Common myeloid progenitor, CD34-positive (primary cell): ENCODE data around the gene GLI2.

Experiments used
- CTCF ChIA-PET: fragments of 350-600 bp; sonication (Branson Sonifier 250); formaldehyde crosslinking; loops from one replicate; lab custom pipeline; 2021; ENCODE audit warnings: antibody characterized with exemption; lab: Charles Lee
- POLR2A ChIA-PET: fragments of 350-600 bp; sonication (Branson Sonifier 250); formaldehyde crosslinking; loops from one replicate; lab custom pipeline; 2021; ENCODE audit warnings: antibody characterized with exemption; lab: Charles Lee
- DNase-seq, 3 donors: peaks; one replicate each; pipeline versions ENCODE4 v3.0.0 to v3.0.0-alpha.2; 2013
- H3K27ac ChIP-seq, 2 experiments: 1 replicate in 1 of 2; 2 replicates in 1 of 2; pipeline ENCODE4 v1.7.0; 2013; ENCODE audit warnings: inconsistent platforms in 2 of 2, low read length in 2 of 2, mild to moderate bottlenecking in 2 of 2, low read depth in 1 of 2, moderate library complexity in 1 of 2; ENCODE audit not compliant: severe bottlenecking in 2 of 2, insufficient read depth in 1 of 2, poor library complexity in 1 of 2
- H3K27me3 ChIP-seq, 5 experiments: replicated peaks in 2 of 5; 1 replicate in 3 of 5; 2 replicates in 2 of 5; pipeline versions ENCODE4 v1.6.1 to v1.7.0; 2013; ENCODE audit warnings: low read length in 4 of 5, mild to moderate bottlenecking in 2 of 5, moderate library complexity in 2 of 5, inconsistent platforms in 1 of 5; ENCODE audit not compliant: insufficient read depth in 5 of 5, control insufficient read depth in 4 of 5
- H3K36me3 ChIP-seq, 4 experiments: 1 replicate in 2 of 4; 2 replicates in 2 of 4; pipeline versions ENCODE4 v1.6.1 to v1.7.0; 2013; ENCODE audit warnings: low read length in 3 of 4, control low read depth in 1 of 4, mild to moderate bottlenecking in 1 of 4; ENCODE audit not compliant: control insufficient read depth in 4 of 4, insufficient read depth in 4 of 4
- H3K4me1 ChIP-seq, 4 experiments: 1 replicate in 3 of 4; 2 replicates in 1 of 4; pipeline versions ENCODE4 v1.6.1 to v1.7.1; 2013; ENCODE audit warnings: low read length in 3 of 4, mild to moderate bottlenecking in 3 of 4, control low read depth in 1 of 4, inconsistent platforms in 1 of 4, moderate library complexity in 1 of 4; ENCODE audit not compliant: control insufficient read depth in 4 of 4, insufficient read depth in 4 of 4; ENCODE audit errors: control extremely low read depth in 1 of 4
- H3K4me3 ChIP-seq, 7 experiments: 1 replicate in 4 of 7; 2 replicates in 3 of 7; pipeline versions ENCODE4 v1.5.1 to v1.7.0; 2013; ENCODE audit warnings: mild to moderate bottlenecking in 7 of 7, low read length in 6 of 7, moderate library complexity in 6 of 7, inconsistent platforms in 2 of 7, low read depth in 2 of 7, control low read depth in 1 of 7; ENCODE audit not compliant: insufficient read depth in 4 of 7, control insufficient read depth in 1 of 7; ENCODE audit errors: extremely low read depth in 1 of 7
- H3K9me3 ChIP-seq, 5 experiments: 1 replicate in 4 of 5; 2 replicates in 1 of 5; pipeline versions ENCODE4 v1.6.1 to v1.7.1; 2013; ENCODE audit warnings: low read length in 4 of 5, mild to moderate bottlenecking in 2 of 5, inconsistent platforms in 1 of 5, low read depth in 1 of 5, moderate library complexity in 1 of 5; ENCODE audit not compliant: control insufficient read depth in 4 of 5, insufficient read depth in 2 of 5; ENCODE audit errors: control extremely low read depth in 1 of 5
- WGBS: methylation state at CpG from one replicate; pipeline ENCODE4 v1.1.5; 2013; ENCODE audit not compliant: insufficient coverage; 5-methylcytosine and 5-hydroxymethylcytosine counted together

Gene GLI2

DNA sequence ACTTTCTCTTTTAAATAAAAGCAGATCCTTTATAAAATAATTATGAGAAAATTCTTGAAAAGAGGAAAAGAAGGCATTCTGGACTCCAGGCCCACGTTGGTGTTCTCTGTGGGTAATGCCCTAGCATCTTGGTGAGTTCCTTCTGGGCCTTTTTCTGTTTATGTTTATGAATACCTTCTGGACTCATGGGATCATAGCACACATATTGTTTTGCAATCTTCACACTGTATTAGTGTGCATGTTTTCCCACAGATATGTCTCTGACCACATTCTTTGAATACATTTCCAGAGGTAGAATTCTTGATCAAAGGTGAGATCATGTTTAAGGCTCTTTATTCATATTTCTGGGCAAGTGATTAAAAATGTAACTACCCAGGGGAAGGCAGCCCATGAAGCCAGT, 15.9 kb downstream of the GLI2 start:
- H3K9me3 ChIP-seq = no peaks in the 10 kb centered on the region
- POLR2A ChIA-PET = no interaction called here
- DNase-seq = no peak
- no CpG with 5 or more reads among the region's 1 CpG for WGBS
- H3K36me3 ChIP-seq = no peaks in the 10 kb centered on the region
- peaks cover 0 to 6% (median 3%) of the 10 kb centered on the region in 5 experiments for H3K27me3 ChIP-seq
- no peaks in the 10 kb centered on the region for H3K4me1 ChIP-seq
- CTCF ChIA-PET = no interaction called here
- no peak overlapping the region for H3K4me3 ChIP-seq
- no peak overlapping the region for H3K27ac ChIP-seq

DNA sequence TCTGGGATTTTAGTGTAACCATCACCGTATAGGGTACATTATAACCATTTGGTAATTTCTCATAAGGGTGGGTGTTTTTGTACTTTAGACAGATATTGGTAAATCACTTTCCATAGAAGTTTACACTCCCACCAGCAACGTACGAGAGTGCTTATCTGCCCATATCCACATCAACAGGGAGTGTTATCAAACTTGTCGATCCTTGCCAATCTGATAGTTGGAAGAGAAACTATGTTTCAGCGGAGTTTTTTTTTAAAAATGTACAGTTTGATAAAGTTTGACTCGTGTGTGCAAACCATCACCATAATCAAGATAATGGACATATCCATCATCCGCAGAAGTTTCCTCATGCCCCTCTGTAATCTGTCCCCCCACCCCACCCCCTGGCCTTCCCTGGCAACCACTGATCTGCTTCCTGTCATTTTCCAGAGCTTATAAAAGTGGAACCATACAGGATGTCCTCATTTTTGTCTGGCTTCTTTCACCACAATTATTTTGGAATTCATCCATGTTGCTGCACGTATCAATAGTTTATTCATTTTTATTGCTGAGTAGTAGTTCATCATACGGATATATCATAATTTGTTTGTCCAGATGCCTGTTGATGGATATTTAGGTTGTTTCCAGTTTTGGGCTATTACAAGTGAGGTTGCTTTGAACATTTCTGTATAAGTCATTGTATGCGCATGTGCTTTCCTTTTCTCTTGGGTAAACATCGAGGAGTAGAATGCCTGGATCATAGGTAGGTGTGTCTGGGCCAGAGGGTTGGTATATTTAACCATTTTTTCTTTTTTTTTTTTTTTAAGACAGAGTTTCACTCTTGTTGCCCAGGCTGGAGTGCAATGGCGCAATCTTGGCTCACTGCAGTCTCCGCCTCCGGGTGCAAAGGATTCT, 18.6 kb downstream of the GLI2 start:
- H3K4me3 ChIP-seq = no peak overlapping the region
- ChIA-PET CTCF (no interaction called here), POLR2A (no interaction called here)
- DNase-seq = no peak
- H3K4me1 ChIP-seq = peaks cover 0 to 14% (median 0%) of the 10 kb centered on the region in 4 experiments
- peaks cover 0 to 9% (median 0%) of the 10 kb centered on the region in 5 experiments for H3K9me3 ChIP-seq
- no peaks in the 10 kb centered on the region for H3K36me3 ChIP-seq
- H3K27ac ChIP-seq = no peak overlapping the region
- 91% methylated on average over 6 of the region's 14 CpGs for WGBS
- peaks cover 0 to 6% (median 0%) of the 10 kb centered on the region in 5 experiments for H3K27me3 ChIP-seq

GRCh38 chr2:120758181-120759144, 22.8 kb downstream of the GLI2 start:
- Histone ChIP-seq H3K9me3 (peaks cover 0 to 9% (median 0%) of the 10 kb centered on the region in 5 experiments), H3K36me3 (no peaks in the 10 kb centered on the region), H3K27me3 (no peaks in the 10 kb centered on the region), H3K4me3 (no peak overlapping the region), H3K4me1 (peaks cover 0 to 14% (median 0%) of the 10 kb centered on the region in 4 experiments), H3K27ac (no peak overlapping the region)
- WGBS = 79% methylated on average over 11 of the region's 16 CpGs
- POLR2A ChIA-PET = interaction anchor here (0.6 kb wide), 1 partner anchor 338 kb away, joined by 3 read pairs; no protein-coding TSS in a partner anchor
- CTCF ChIA-PET = interaction anchor here (1.0 kb wide), 1 partner anchor 12 kb away, joined by 3 read pairs; no protein-coding TSS in a partner anchor
- no peak for DNase-seq

DNA sequence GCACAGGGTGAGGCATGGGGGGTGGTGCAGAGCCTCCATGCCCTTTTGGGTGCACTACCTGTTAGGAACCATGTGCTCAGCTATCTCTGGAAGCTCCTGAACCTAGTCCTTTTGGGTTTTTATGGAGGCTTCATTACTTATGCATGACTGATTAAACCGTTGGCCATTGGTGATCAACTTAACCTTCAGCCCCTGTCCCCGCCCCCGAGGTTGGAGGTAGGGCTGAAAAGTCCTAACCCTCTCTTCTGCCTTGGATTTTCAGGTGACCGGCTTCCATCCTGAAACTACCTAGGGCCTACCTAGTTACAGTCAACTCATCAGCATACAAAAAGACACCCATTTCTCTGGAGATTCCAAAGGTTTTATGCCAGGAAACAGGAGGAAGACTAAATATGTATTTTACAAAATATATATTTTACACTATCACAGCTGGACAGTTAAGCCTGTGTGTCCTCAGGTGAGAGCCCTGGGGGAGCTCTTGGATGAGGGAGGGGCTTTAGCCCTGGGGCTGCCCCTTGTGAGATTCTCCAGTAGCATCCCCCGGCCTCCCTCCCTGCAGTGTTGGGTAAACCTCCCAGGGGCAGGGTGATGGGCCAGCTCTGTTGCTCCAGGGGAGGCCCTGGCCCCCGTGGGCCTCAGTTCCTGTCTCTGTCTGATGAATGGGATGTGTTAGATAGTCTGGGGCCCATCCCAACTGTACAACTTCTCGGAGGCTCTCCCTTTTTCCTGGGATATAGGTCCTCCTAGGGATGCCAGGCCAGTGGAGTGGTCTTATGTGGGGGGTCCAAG, 24.1 kb downstream of the GLI2 start:
- peaks cover 0 to 9% (median 0%) of the 10 kb centered on the region in 5 experiments for H3K9me3 ChIP-seq
- CTCF ChIA-PET = interaction anchor here (1.0 kb wide), 1 partner anchor 14 kb away, joined by 3 read pairs; no protein-coding TSS in a partner anchor
- no peak overlapping the region for H3K27ac ChIP-seq
- no peaks in the 10 kb centered on the region for H3K27me3 ChIP-seq
- H3K4me3 ChIP-seq = no peak overlapping the region
- no peak for DNase-seq
- POLR2A ChIA-PET = interaction anchor here (0.6 kb wide), 1 partner anchor 337 kb away, joined by 3 read pairs; no protein-coding TSS in a partner anchor
- no peaks in the 10 kb centered on the region for H3K36me3 ChIP-seq
- peaks cover 0 to 19% (median 0%) of the 10 kb centered on the region in 4 experiments for H3K4me1 ChIP-seq
- 80% methylated on average over 1 of the region's 7 CpGs for WGBS

GRCh38 chr2:120760446-120761135, 24.9 kb downstream of the GLI2 start:
- H3K36me3 ChIP-seq = no peaks in the 10 kb centered on the region
- no peak overlapping the region for H3K4me3 ChIP-seq
- peaks cover 0 to 9% (median 0%) of the 10 kb centered on the region in 5 experiments for H3K9me3 ChIP-seq
- DNase-seq = no peak
- WGBS = 98% methylated on average over 7 of the region's 8 CpGs
- ChIA-PET CTCF (no interaction called here), POLR2A (no interaction called here)
- no peak overlapping the region for H3K27ac ChIP-seq
- peaks cover 0 to 2% (median 0%) of the 10 kb centered on the region in 5 experiments for H3K27me3 ChIP-seq
- peaks cover 0 to 24% (median 0%) of the 10 kb centered on the region in 4 experiments for H3K4me1 ChIP-seq
